MM.1S (cell line): ENCODE data around the gene ZNF738.

ENCODE experiments used
- DNase-seq: peaks from one replicate; pipeline ENCODE4 v3.0.0-alpha.2; 2015
- H2AFZ ChIP-seq: fragments of 300-600 bp; sonication (generic); 2 replicates; pipeline ENCODE4 v1.6.0; 2016; ENCODE audit warnings: antibody characterized with exemption, low read length
- H3F3A ChIP-seq: fragments of 300-600 bp; sonication (generic); 2 replicates; pipeline ENCODE4 v1.6.1; 2016; ENCODE audit warnings: mild to moderate bottlenecking, antibody characterized with exemption, low read length, moderate library complexity, mixed read lengths; ENCODE audit not compliant: insufficient read depth
- H3K27ac ChIP-seq: fragments of 300-600 bp; sonication (generic); 2 replicates; pipeline ENCODE4 v1.5.1; 2016; ENCODE audit warnings: mild to moderate bottlenecking, low read length
- H3K27me3 ChIP-seq: fragments of 300-600 bp; sonication (generic); replicated peaks from 2 replicates; pipeline ENCODE4 v1.6.0; 2016; ENCODE audit warnings: low read length; ENCODE audit not compliant: insufficient read depth
- H3K36me3 ChIP-seq: fragments of 300-600 bp; sonication (generic); replicated peaks from 2 replicates; pipeline ENCODE4 v1.6.1; 2016; ENCODE audit warnings: mild to moderate bottlenecking, low read length, mixed read lengths; ENCODE audit not compliant: insufficient read depth
- H3K4me1 ChIP-seq: fragments of 300-600 bp; sonication (generic); 2 replicates; pipeline ENCODE4 v1.6.1; 2016; ENCODE audit warnings: low read length, mixed read lengths
- H3K4me2 ChIP-seq: fragments of 300-600 bp; sonication (generic); 2 replicates; pipeline ENCODE4 v1.6.0; 2016; ENCODE audit warnings: low read depth, low read length
- H3K4me3 ChIP-seq: fragments of 300-600 bp; sonication (generic); 2 replicates; pipeline ENCODE4 v1.5.1; 2016; ENCODE audit warnings: low read length, mixed read lengths
- H3K79me2 ChIP-seq: fragments of 300-600 bp; sonication (generic); 2 replicates; pipeline ENCODE4 v1.6.1; 2016; ENCODE audit warnings: mixed run types, low read length, mixed read lengths
- H3K9ac ChIP-seq: fragments of 300-600 bp; sonication (generic); 2 replicates; pipeline ENCODE4 v1.6.1; 2016; ENCODE audit warnings: low read length, mixed read lengths
- H3K9me2 ChIP-seq: fragments of 300-600 bp; sonication (generic); replicated peaks from 2 replicates; pipeline ENCODE4 v1.6.1; 2016; ENCODE audit warnings: mild to moderate bottlenecking, low read length, mixed read lengths; ENCODE audit not compliant: insufficient read depth
- H3K9me3 ChIP-seq: fragments of 300-600 bp; sonication (generic); replicated peaks from 2 replicates; pipeline ENCODE4 v1.6.1; 2016; ENCODE audit warnings: mild to moderate bottlenecking, low read length, mixed read lengths; ENCODE audit not compliant: insufficient read depth
- H4K20me1 ChIP-seq: fragments of 300-600 bp; sonication (generic); 2 replicates; pipeline ENCODE4 v1.6.1; 2016; ENCODE audit warnings: mild to moderate bottlenecking, low read length, moderate library complexity, mixed read lengths; ENCODE audit not compliant: insufficient read depth
- EZH2 ChIP-seq: fragments of 300-600 bp; sonication (generic); optimal IDR thresholded peaks from 2 replicates; pipeline ENCODE3; 2017; ENCODE audit warnings: low read depth, mild to moderate bottlenecking, antibody characterized with exemption, low read length, mixed read lengths
- EZH2phosphoT487 ChIP-seq: fragments of 300-600 bp; sonication (generic); IDR thresholded peaks from 2 replicates; pipeline ENCODE4 v1.6.1; 2018; ENCODE audit warnings: antibody characterized with exemption, low read length
- TF ChIP-seq, protein P1 (sequence below): fragments of 300-600 bp; sonication (generic); IDR thresholded peaks from 2 replicates; pipeline ENCODE4 v1.5.1; 2016; ENCODE audit warnings: antibody characterized with exemption, low read length, mixed read lengths

The ZNF738 gene

DNA sequence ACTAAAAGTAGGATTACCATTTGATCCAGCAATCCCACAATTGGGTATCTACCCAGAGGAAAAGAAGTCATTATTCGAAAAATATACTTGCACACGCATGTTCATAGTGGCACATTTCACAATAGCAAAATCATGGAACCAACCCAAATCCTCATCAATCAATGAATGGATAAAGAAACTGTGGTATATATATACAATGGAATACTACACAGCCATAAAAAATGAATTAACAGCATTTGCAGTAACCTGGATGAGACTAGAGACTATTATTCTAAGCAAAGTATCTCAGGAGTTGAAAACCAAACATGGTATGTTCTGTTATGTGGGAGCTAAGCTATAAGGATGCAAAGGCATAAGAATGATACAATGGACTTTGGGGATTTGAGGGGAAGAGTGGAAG lies 32.6 kb upstream of the ZNF738 start:
- no peaks in the 10 kb centered on the region for H3K79me2 ChIP-seq

DNA sequence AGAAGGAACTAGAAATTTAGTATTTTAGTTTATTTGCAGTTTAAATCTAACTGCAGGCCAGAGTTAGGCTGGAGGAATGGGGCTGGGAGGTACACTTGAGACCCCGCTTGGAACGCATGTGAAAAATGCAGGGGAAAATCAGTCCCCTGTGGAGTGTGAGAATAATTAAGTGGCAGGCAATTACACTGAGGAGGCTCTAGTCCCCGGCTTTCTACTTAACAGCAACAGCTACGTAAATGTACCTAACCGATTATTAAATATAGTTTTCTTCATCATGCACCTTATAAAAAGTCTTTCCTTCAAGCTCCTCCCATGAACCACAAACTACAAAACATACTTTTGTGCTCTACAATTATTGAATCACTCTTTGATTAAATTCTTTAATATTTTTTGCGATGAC lies 30.4 kb upstream of the ZNF738 start:
- no peaks in the 10 kb centered on the region for H3K27me3 ChIP-seq
- H2AFZ ChIP-seq = peak overlapping the region; percentile 67
- H3K9me3 ChIP-seq = no peaks in the 10 kb centered on the region
- peak overlapping the region; percentile 53; the same call in 1 of the 2 replicates for H3K27ac ChIP-seq
- H3K4me3 ChIP-seq = peak overlapping the region; percentile 59; the same call in 1 of the 2 replicates
- no peaks in the 10 kb centered on the region for H3K9me2 ChIP-seq
- H4K20me1 ChIP-seq = no peaks in the 10 kb centered on the region
- DNase-seq = no peak
- no peaks in the 10 kb centered on the region for H3K79me2 ChIP-seq
- H3K4me1 ChIP-seq = no peaks in the 10 kb centered on the region
- no peaks in the 10 kb centered on the region for H3K36me3 ChIP-seq
- peak overlapping the region; percentile 33; the same call in 1 of the 2 replicates for H3K4me2 ChIP-seq
- H3K9ac ChIP-seq = peak overlapping the region; percentile 68; the same call in 1 of the 2 replicates
- no peak for TF ChIP-seq EZH2
- no peak for TF ChIP-seq EZH2phosphoT487
- TF ChIP-seq, protein P1, sequence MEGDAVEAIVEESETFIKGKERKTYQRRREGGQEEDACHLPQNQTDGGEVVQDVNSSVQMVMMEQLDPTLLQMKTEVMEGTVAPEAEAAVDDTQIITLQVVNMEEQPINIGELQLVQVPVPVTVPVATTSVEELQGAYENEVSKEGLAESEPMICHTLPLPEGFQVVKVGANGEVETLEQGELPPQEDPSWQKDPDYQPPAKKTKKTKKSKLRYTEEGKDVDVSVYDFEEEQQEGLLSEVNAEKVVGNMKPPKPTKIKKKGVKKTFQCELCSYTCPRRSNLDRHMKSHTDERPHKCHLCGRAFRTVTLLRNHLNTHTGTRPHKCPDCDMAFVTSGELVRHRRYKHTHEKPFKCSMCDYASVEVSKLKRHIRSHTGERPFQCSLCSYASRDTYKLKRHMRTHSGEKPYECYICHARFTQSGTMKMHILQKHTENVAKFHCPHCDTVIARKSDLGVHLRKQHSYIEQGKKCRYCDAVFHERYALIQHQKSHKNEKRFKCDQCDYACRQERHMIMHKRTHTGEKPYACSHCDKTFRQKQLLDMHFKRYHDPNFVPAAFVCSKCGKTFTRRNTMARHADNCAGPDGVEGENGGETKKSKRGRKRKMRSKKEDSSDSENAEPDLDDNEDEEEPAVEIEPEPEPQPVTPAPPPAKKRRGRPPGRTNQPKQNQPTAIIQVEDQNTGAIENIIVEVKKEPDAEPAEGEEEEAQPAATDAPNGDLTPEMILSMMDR = no peak
- 0 out of 2 replicates have a peak, but pooled peaks cover 3% of the 10 kb centered on the region for H3F3A ChIP-seq

More for the DNA sequence above, 32.6 kb upstream of the ZNF738 start:
- Histone ChIP-seq H3K36me3 (no peaks in the 10 kb centered on the region), H3K4me2 (no peak overlapping the region), H3K9ac (no peak overlapping the region), H3F3A (0 out of 2 replicates have a peak, but pooled peaks cover 3% of the 10 kb centered on the region), H3K9me2 (no peaks in the 10 kb centered on the region), H2AFZ (no peak overlapping the region), H3K4me1 (no peaks in the 10 kb centered on the region), H3K9me3 (no peaks in the 10 kb centered on the region), H3K27me3 (no peaks in the 10 kb centered on the region), H3K4me3 (no peak overlapping the region), H4K20me1 (no peaks in the 10 kb centered on the region), H3K27ac (no peak overlapping the region)
- TF ChIP-seq, protein P1 = no peak
- TF ChIP-seq EZH2 (no peak), EZH2phosphoT487 (no peak)
- no peak for DNase-seq

DNA sequence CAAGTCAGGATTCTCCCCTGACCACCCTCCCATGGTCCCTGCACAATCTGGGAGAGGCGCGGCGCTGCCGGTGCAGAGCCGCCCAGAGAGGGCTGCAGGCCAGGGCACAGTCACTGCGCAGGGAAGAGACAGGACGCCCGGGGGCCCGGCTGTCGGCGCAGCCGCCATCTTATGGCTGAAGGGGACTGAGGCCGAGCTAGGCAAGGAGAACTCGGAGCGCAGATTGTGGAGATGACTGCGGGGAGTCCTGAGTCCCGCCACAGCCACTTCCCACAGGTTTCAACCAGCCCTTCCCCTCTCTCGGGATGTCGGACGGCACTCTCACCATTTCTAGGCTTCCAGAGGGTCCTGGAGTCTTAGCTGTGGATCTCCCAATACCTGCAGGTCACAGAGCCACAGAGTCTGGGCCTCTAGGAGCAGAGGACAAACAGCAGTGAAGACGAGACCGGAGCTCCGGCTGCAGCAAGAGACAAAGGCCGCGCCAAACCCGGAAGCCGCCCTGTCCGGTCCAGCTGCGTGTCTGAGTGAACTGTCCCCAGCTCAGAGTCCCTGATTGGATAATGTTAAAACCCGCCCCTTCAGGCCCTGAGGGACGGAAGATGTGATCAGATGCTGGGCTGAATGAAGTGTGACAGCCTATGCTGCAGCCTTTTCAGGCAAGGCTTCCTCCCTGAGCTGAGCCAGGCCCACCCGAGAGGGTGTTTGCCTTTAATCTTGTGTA lies 29.8 kb upstream of the ZNF738 start, which contains the start of gene ZNF708:
Gene ZNF708 (minus strand): TSS at position 526 of the 721 bp plus-strand sequence. CDS start 198 bp downstream, at position 328.
- peak within 1 kb of the TSS; percentile 67 for H2AFZ ChIP-seq
- H3K9me3 ChIP-seq = no peaks in the 10 kb centered on the region
- no peaks in the 10 kb centered on the region for H3K79me2 ChIP-seq
- H3K4me3 ChIP-seq = peak within 1 kb of the TSS; percentile 59
- no peaks in the 10 kb centered on the region for H3K4me1 ChIP-seq
- H4K20me1 ChIP-seq = no peaks in the 10 kb centered on the region
- DNase-seq = peak; percentile 85
- H3K9me2 ChIP-seq = no peaks in the 10 kb centered on the region
- 0 out of 2 replicates have a peak, but pooled peaks cover 3% of the 10 kb centered on the region for H3F3A ChIP-seq
- TF ChIP-seq EZH2 = no peak
- TF ChIP-seq, protein P1 = no peak
- TF ChIP-seq EZH2phosphoT487 = no peak
- H3K27me3 ChIP-seq = no peaks in the 10 kb centered on the region
- H3K9ac ChIP-seq = peak within 1 kb of the TSS; percentile 68; the same call in 1 of the 2 replicates
- no peaks in the 10 kb centered on the region for H3K36me3 ChIP-seq
- peak within 1 kb of the TSS; percentile 53; the same call in 1 of the 2 replicates for H3K27ac ChIP-seq
- peak within 1 kb of the TSS; percentile 33; the same call in 1 of the 2 replicates for H3K4me2 ChIP-seq
